Measurements from ENCODE around the gene TULP1. TPM values are rescaled to one million over a fixed set of nuclear protein-coding genes. Genes with fewer than 3 reads are reported as not detected.

Gene TULP1
- total and polyA plus RNA-seq, 10 donors: 0.03 to 0.09 (median 0.04) TPM; not detected in 7

DNA sequence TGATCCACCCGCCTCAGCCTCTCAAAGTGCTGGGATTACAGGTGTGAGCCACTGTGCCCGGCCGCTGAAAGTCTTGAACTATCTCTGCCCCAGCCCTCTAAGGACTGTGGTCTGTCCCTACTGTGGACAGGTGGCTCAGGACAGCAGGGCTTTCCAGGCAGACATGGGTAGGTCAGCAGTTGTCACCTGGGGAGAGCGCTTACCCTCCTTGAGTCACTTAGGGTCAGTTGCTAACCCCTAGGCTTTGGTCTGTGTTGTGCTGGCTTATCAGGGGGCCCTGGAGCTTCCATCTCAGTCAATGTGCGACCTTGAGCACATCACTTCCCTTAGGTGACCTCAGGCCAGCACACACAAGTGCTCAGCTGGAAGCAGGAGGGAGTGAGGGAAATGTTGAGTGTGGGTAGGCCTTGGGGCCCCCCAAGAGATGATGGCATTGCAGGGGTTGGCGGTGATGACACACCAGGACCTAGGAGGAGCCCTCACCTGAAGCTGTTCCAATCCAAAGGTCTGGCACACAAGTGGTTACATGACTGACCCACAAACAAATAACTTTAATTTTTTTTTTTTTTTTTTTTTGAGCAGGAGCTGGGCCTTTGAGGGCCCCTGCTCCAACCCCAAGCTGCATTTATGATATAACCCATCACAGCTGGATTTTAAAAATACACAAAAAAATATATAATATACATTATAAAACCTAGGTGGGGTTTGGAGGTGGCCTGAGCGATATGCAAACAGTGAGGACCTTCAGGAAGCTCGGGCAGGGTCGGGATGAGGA, 39.4 kb downstream of the TULP1 start:
- Histone ChIP-seq H3K27me3 (replicated peaks in 1 of 7) (no peaks in the 10 kb centered on the region), H3K36me3 (peaks cover 0 to 68% (median 36%) of the 10 kb centered on the region in 6 donors), H3K4me1 (peaks cover 19 to 53% (median 35%) of the 10 kb centered on the region in 6 donors), H3K27ac (no peak overlapping the region), H3K9me3 (no peaks in the 10 kb centered on the region), H3K4me3 (no peak overlapping the region)
- DNase-seq: no peak
- 74 to 89% (median 82%) methylated on average over 8 to 9 of the region's 9 CpGs for WGBS, 5 donors
- TF ChIP-seq POLR2A (IDR thresholded peaks at IDR 0.05): no peak
- peak in 1 of 3 donors; percentile 42 for TF ChIP-seq POLR2AphosphoS5 (IDR thresholded peaks at IDR 0.05)
- intact Hi-C loops (cut with DNase I; ENCODE audit: low total_unique reads): no loop called here

DNA sequence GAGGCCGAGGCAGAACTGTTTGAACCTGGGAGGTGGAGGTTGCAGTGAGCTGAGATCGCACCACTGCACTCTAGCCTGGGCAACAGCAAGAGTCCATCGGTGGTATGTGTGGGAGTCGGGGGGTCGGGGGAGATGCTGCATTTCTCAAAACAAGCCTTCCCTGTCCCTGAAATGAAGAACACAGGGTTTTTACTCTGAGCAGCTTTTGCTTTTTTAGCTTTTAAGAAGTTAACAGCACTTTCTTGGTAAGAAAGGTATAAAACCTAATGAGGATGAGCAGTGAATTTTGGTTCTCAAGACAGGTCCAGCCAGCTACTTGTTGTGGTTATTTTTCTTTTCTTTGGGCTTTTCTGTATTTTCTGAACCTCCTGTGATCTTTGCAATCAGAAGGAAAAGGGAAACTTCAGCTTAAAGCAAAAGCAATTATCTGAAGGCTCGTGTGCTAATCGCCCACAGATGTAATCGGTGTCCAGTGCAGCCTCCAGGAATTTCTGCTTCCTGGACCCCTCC, 40.8 kb downstream of the TULP1 start:
- Histone ChIP-seq H3K27ac (peak overlapping the region in 4 of 8 donors; percentile 5 to 44 (median 28)), H3K36me3 (peaks cover 0 to 66% (median 36%) of the 10 kb centered on the region in 6 donors)
- 61 to 66% (median 64%) methylated on average over 8 of the region's 8 CpGs for WGBS, 5 donors

DNA sequence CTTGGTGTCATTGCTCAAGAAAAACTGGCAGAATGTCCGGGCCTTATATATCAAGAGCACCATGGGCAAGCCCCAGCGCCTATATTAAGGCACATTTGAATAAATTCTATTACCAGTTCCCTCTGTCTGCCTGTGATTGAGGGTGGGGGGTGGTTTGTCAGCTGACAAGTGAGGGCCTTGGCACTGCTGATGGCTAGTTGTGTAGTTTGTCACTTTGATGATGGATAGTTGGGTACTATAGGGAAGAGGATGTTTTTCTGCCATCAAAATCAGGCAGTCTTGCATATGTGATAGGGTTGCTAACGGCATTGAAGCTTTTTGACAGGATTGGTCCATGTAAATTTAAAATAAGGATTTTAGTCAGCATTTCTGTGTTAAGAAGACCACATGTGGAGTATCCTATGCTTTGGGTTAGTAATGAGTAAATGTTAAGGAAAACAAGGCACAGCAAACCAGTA, 42.0 kb downstream of the TULP1 start:
- Histone ChIP-seq H3K4me3 (peak overlapping the region in 3 of 8 donors; percentile 80 to 93 (median 82)), H3K27me3 (replicated peaks in 1 of 7) (no peaks in the 10 kb centered on the region), H3K9me3 (no peaks in the 10 kb centered on the region), H3K36me3 (peaks cover 0 to 75% (median 36%) of the 10 kb centered on the region in 6 donors), H3K27ac (peak overlapping the region in 4 of 8 donors; percentile 9 to 92 (median 92)), H3K4me1 (peaks cover 22 to 62% (median 43%) of the 10 kb centered on the region in 6 donors)
- intact Hi-C loops (cut with DNase I; ENCODE audit: low total_unique reads): no loop called here
- 50 to 71% (median 57%) methylated on average over 3 of the region's 3 CpGs for WGBS, 5 donors
- TF ChIP-seq POLR2AphosphoS5 (IDR thresholded peaks at IDR 0.05) (no peak), POLR2A (IDR thresholded peaks at IDR 0.05) (no peak)
- TF ChIP-seq, protein P1, sequence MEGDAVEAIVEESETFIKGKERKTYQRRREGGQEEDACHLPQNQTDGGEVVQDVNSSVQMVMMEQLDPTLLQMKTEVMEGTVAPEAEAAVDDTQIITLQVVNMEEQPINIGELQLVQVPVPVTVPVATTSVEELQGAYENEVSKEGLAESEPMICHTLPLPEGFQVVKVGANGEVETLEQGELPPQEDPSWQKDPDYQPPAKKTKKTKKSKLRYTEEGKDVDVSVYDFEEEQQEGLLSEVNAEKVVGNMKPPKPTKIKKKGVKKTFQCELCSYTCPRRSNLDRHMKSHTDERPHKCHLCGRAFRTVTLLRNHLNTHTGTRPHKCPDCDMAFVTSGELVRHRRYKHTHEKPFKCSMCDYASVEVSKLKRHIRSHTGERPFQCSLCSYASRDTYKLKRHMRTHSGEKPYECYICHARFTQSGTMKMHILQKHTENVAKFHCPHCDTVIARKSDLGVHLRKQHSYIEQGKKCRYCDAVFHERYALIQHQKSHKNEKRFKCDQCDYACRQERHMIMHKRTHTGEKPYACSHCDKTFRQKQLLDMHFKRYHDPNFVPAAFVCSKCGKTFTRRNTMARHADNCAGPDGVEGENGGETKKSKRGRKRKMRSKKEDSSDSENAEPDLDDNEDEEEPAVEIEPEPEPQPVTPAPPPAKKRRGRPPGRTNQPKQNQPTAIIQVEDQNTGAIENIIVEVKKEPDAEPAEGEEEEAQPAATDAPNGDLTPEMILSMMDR (IDR thresholded peaks at IDR 0.05 in 8 of 11, conservative IDR thresholded peaks at IDR 0.05 in 3 of 11): no peak
- no peak for DNase-seq

More for the DNA sequence above, 40.8 kb downstream of the TULP1 start:
- DNase-seq: no peak
- Histone ChIP-seq H3K9me3 (no peaks in the 10 kb centered on the region), H3K4me3 (no peak overlapping the region), H3K4me1 (peaks cover 22 to 62% (median 43%) of the 10 kb centered on the region in 6 donors), H3K27me3 (replicated peaks in 1 of 7) (no peaks in the 10 kb centered on the region)
- no peak for TF ChIP-seq POLR2A (IDR thresholded peaks at IDR 0.05)
- TF ChIP-seq POLR2AphosphoS5 (IDR thresholded peaks at IDR 0.05): no peak
- TF ChIP-seq, protein P1 (IDR thresholded peaks at IDR 0.05 in 8 of 11, conservative IDR thresholded peaks at IDR 0.05 in 3 of 11): no peak
- intact Hi-C loops (cut with DNase I; ENCODE audit: low total_unique reads): no loop called here

DNA sequence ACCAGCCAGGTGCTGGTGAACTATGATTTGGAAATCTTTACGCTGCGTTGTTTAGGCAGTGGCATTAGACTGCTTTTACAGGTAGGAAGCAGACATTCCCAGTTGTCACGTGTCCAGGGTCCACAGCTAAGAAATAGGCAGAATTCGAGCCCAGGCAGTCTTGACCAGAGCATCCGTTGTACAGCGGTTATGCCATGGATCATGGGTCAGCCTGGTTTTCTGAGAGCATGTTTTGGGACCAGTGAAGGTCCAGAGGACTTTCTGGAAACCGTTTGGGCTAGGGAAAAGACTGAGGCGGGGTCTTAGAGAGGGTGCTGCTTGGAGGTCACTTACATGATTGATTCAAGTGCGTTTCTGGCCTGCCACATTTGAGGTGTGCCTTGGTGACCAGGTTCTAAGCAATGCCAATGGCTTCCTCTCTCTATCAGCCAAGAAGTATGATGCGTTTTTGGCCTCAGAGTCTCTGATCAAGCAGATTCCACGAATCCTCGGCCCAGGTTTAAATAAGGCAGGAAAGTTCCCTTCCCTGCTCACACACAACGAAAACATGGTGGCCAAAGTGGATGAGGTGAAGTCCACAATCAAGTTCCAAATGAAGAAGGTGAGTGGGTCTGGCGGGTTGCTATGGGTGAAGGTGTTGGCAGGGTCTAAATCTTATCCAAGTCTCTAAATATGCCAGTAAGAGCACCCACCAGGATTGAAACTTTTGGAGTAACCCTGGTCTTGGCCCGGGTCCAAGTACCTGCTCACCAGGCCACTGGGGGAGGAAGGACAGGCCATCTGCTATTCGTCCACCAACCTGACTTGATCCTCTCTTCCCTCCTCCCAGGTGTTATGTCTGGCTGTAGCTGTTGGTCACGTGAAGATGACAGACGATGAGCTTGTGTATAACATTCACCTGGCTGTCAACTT, 42.7 kb downstream of the TULP1 start:
- Histone ChIP-seq H3K4me1 (peaks cover 22 to 62% (median 43%) of the 10 kb centered on the region in 6 donors), H3K27me3 (replicated peaks in 1 of 7) (no peaks in the 10 kb centered on the region), H3K9me3 (no peaks in the 10 kb centered on the region), H3K36me3 (peaks cover 0 to 71% (median 34%) of the 10 kb centered on the region in 6 donors), H3K27ac (peak overlapping the region in 5 of 8 donors; percentile 89 to 92 (median 92)), H3K4me3 (peak overlapping the region; percentile 62 to 93 (median 78))
- intact Hi-C loops (cut with DNase I; ENCODE audit: low total_unique reads): loop anchor here (5.0 kb wide), 1 partner anchor 128 kb away; the partner anchor contains the start of gene PPARD
- 36 to 59% (median 50%) methylated on average over 18 of the region's 18 CpGs for WGBS, 5 donors
- TF ChIP-seq POLR2A (IDR thresholded peaks at IDR 0.05) (no peak), POLR2AphosphoS5 (IDR thresholded peaks at IDR 0.05) (no peak)
- TF ChIP-seq, protein P1 (IDR thresholded peaks at IDR 0.05 in 8 of 11, conservative IDR thresholded peaks at IDR 0.05 in 3 of 11): no peak
- DNase-seq: no peak
